Ishikawa (cell line): ENCODE data around the gene VWDE.
A peak's percentile ranks its signal among the peaks of the same experiment; 100 is the strongest.

ENCODE experiments used
- CEBPB ChIP-seq: IDR thresholded peaks from 2 replicates; pipeline ENCODE4 v1.6.1; 2012
- CREB1 ChIP-seq: IDR thresholded peaks from 2 replicates; pipeline ENCODE4 v1.6.1; 2012; ENCODE audit warnings: low read depth
- EGR1 ChIP-seq: IDR thresholded peaks from 2 replicates; pipeline ENCODE4 v1.6.1; 2012
- EP300 ChIP-seq: IDR thresholded peaks from 2 replicates; pipeline ENCODE4 v1.6.1; 2012; ENCODE audit warnings: borderline replicate concordance
- FOXM1 ChIP-seq: IDR thresholded peaks from 2 replicates; pipeline ENCODE4 v1.6.1; 2012; ENCODE audit warnings: low read depth, borderline replicate concordance
- MAX ChIP-seq: IDR thresholded peaks from 2 replicates; pipeline ENCODE4 v1.6.1; 2012
- NFIC ChIP-seq: IDR thresholded peaks from 2 replicates; pipeline ENCODE4 v1.6.1; 2012
- RAD21 ChIP-seq: IDR thresholded peaks from 2 replicates; pipeline ENCODE4 v1.6.1; 2012; ENCODE audit warnings: low read depth
- REST ChIP-seq: IDR thresholded peaks from 2 replicates; pipeline ENCODE4 v1.6.1; 2012; ENCODE audit warnings: low read depth, mild to moderate bottlenecking
- TAF1 ChIP-seq: IDR thresholded peaks from 2 replicates; pipeline ENCODE4 v1.6.1; 2012; ENCODE audit warnings: low read depth, mild to moderate bottlenecking
- TCF12 ChIP-seq: IDR thresholded peaks from 2 replicates; pipeline ENCODE4 v1.6.1; 2012; ENCODE audit warnings: low read depth
- TEAD4 ChIP-seq: IDR thresholded peaks from 2 replicates; pipeline ENCODE4 v1.6.1; 2012
- USF1 ChIP-seq: IDR thresholded peaks from 2 replicates; pipeline ENCODE4 v1.6.1; 2012
- YY1 ChIP-seq: IDR thresholded peaks from 2 replicates; pipeline ENCODE4 v1.6.1; 2012; ENCODE audit warnings: low read depth
- ZBTB7A ChIP-seq: IDR thresholded peaks from 2 replicates; pipeline ENCODE4 v1.6.1; 2012; ENCODE audit warnings: low read depth

The VWDE gene

GRCh38 chr7:12398186-12398585 is 5.5 kb downstream of the VWDE start:
- no peak for TF ChIP-seq EGR1
- no peak for TF ChIP-seq FOXM1
- no peak for TF ChIP-seq MAX
- TF ChIP-seq CREB1 = no peak
- no peak for TF ChIP-seq EP300
- no peak for TF ChIP-seq TEAD4
- no peak for TF ChIP-seq YY1

- no peak for TF ChIP-seq YY1
- TF ChIP-seq CEBPB = no peak
- TF ChIP-seq NFIC = no peak
- TF ChIP-seq CREB1 = no peak
- TF ChIP-seq RAD21 = no peak
- TF ChIP-seq USF1 = no peak
- no peak for TF ChIP-seq EP300
- no peak for TF ChIP-seq TEAD4
- TF ChIP-seq EGR1 = no peak
- TF ChIP-seq FOXM1 = no peak
- TF ChIP-seq MAX = no peak
These were observed 6.0 kb downstream of the VWDE start for GRCh38 chr7:12397671-12398070.

GRCh38 chr7:12391922-12392615 is 11.6 kb downstream of the VWDE start:
- TF ChIP-seq USF1 (no peak), TEAD4 (no peak), ZBTB7A (no peak), EGR1 (no peak), CREB1 (no peak), TCF12 (no peak), EP300 (no peak), RAD21 (no peak), TAF1 (no peak), MAX (no peak), CEBPB (no peak), YY1 (no peak), NFIC (no peak), REST (no peak), FOXM1 (no peak)

GRCh38 chr7:12389089-12389700 is 14.5 kb downstream of the VWDE start:
- TF ChIP-seq ZBTB7A = no peak
- no peak for TF ChIP-seq TAF1
- TF ChIP-seq TCF12 = no peak
- no peak for TF ChIP-seq FOXM1
- TF ChIP-seq TEAD4 = no peak
- 0 out of 2 replicates have a peak, but pooled peaks have one; percentile 47 for TF ChIP-seq CEBPB
- no peak for TF ChIP-seq CREB1
- TF ChIP-seq NFIC = no peak
- TF ChIP-seq RAD21 = peak; percentile 57
- no peak for TF ChIP-seq REST
- no peak for TF ChIP-seq EP300
- TF ChIP-seq EGR1 = no peak

GRCh38 chr7:12386313-12386740 is 17.3 kb downstream of the VWDE start:
- TF ChIP-seq EGR1 = no peak
- no peak for TF ChIP-seq RAD21
- no peak for TF ChIP-seq REST
- no peak for TF ChIP-seq TAF1
- TF ChIP-seq CEBPB = no peak
- TF ChIP-seq USF1 = no peak
- TF ChIP-seq MAX = no peak
- TF ChIP-seq CREB1 = no peak
- no peak for TF ChIP-seq EP300
- no peak for TF ChIP-seq YY1
- no peak for TF ChIP-seq ZBTB7A
- TF ChIP-seq TEAD4 = no peak
- no peak for TF ChIP-seq NFIC
- TF ChIP-seq FOXM1 = no peak
- no peak for TF ChIP-seq TCF12
